H7 (cell line): Measurements from ENCODE around the gene MORF4L1. TPM values are rescaled to one million over a fixed set of nuclear protein-coding genes. Genes with fewer than 3 reads are reported as not detected.
"Not testable (repeated sequence)": the region's sequence is repeated elsewhere in the genome, so short reads cannot be mapped to it uniquely, and the experiment has no call there.

Experiments
- DNase-seq: peaks from one replicate; pipeline ENCODE4 v3.0.0; 2012
- H3K27me3 ChIP-seq: 2 replicates; pipeline ENCODE4 v1.6.0; 2011; ENCODE audit warnings: mild to moderate bottlenecking, low read length; ENCODE audit not compliant: control insufficient read depth, insufficient read depth
- H3K36me3 ChIP-seq: replicated peaks from 2 replicates; pipeline ENCODE4 v1.5.1; 2011; ENCODE audit warnings: low read length; ENCODE audit not compliant: control insufficient read depth, insufficient read depth
- H3K4me3 ChIP-seq: 2 replicates; pipeline ENCODE4 v1.5.1; 2011; ENCODE audit warnings: low read depth, mild to moderate bottlenecking, control low read depth, low read length, moderate library complexity; ENCODE audit not compliant: insufficient read depth
- total RNA-seq: library from RNA; depleted of rRNA; stranded (reverse); fragments of >200 nt; shearing (Covaris generic); gene quantifications from 2 replicates; pipeline ENCODE4 v1.2.3, GENCODE V29; 2014

The MORF4L1 gene
- total RNA-seq, 1 experiment from 2014 or later: 235 TPM

DNA sequence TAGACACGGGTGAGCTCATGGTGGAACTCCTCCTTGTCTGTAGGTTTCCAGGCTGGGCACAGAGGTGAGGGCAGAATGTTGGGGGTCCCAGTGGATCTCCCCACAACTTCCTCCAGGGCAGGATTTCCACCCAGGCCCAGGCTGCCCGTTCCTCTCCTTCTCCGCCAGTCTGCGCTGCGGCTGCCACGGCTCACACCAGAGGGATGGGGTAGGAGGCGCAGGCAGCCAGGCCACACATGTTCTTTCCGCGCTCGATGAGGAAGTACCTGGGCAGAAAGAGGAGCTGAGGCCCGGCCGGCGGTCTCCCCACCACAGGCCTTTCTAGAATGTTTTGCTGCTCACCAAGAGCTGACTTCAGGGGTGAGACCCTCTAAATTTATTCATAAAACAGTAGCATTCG lies 49.2 kb downstream of the MORF4L1 start:
- no peak overlapping the region for H3K4me3 ChIP-seq
- no peaks in the 10 kb centered on the region for H3K27me3 ChIP-seq
- no peak for DNase-seq
- H3K36me3 ChIP-seq: peaks cover 3% of the 10 kb centered on the region

DNA sequence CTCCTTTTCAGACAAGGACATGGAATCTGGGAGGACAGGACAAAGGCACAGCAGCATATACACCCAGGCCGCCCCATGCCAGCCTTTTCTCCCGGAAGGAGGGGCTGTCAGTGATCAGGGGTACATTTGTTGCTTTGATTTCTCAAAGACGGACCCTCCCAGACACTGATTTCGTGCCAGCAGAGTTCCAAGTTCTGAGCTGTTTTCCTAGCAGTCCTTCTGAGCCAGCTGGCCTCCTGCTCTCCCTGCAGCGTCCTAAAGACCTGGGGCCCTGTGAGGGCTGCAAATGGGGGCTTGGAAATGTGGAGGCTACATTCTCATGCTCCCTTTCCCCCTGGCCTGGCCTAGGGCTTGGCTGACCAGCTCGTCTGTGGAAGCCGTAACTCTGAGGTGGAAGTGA lies 49.8 kb downstream of the MORF4L1 start:
- no peak overlapping the region for H3K4me3 ChIP-seq
- peaks cover 5% of the 10 kb centered on the region for H3K36me3 ChIP-seq
- peak; percentile 33 for DNase-seq
- H3K27me3 ChIP-seq: no peaks in the 10 kb centered on the region

DNA sequence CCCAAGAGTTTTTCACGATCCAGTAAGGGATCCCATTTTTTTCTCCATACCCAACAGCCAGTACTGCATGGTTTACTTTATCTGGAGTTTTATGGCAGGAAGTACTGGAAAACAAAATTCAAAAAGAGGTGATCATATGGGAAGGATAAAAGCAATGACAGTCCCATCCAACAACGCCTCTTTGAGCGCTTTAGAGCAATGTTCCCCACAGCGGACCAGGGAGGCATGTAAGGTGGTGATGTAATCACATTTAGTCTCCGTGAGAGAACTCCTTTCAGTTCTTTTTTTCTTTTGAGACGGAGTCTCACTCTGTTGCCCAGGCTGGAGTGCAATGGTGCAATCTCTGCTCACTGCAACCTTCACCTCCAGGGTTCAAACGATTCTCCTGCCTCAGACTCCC lies 50.3 kb downstream of the MORF4L1 start:
- Histone ChIP-seq H3K27me3 (no peaks in the 10 kb centered on the region), H3K36me3 (peaks cover 5% of the 10 kb centered on the region), H3K4me3 (no peak overlapping the region)
- DNase-seq: peak; percentile 18

DNA sequence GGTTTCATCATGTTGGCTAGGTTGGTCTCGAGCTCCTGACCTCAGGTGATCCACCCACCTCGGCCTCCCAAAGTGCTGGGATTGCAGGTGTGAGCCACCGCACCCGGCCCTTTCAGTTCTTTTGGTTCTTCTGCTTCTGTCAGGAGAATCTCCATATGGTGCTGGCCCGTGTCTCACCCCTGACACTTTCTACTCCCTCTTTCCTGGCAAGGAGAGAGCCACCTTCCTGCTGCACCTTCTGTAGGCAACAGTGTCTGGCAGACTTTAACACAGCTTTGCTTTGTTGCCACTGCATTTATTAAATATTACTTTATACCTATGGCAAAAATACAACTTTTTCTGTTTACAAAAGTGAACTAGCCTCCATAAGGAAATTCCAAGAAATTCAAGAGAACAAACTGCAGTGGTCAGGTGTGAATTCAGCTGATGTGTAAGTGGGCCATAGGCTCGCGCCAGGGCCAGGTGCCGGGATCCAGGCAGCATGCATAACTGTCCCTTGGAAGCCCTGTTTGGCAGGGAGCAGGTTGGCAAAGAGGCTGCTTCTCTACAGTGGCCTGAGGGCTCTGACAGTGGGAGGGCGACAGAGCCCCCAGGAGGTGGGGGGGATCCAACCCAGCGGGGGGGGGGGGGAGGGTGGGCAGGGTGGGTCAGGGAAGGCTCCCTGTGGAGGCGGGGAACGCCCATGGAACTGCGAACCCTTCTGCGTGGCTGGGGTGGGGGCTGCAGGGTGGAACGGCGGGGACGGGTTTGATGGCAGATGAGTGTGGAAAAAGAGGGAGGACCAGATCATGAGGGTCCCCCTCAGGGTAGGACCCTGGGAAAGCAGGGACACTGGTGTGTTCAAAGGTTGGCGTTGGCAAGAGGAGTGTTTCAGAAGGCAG lies 51.0 kb downstream of the MORF4L1 start:
- Histone ChIP-seq H3K36me3 (peaks cover 4% of the 10 kb centered on the region), H3K27me3 (no peaks in the 10 kb centered on the region), H3K4me3 (no peak overlapping the region)
- peak; percentile 50 for DNase-seq

DNA sequence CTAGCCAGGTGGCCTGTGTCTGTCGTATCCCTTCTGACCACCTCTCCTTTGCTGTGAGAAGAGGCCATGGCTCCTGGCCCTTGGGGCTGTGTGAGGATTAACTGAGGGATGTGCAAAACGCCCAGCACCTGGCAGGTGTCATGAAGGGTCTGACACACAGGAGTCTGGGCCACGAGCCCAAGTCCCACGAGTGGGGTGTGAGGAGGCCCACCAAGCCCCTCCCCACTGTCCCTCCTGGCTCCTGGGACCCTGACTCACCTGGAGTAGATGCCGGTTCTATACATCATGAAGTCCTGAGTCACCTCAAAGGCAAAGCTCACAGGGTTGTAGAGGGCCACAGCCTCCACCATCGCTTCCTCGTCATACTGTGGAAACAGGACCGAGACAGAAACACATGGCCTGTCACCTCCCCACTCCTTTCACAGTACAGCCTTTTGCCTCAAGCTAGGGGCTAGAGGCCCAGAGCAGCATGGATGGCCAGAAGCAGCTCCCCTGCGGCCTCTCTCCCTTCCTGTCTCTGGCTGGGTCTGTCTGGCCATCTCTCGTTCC lies 52.5 kb downstream of the MORF4L1 start:
- peak; percentile 28 for DNase-seq
- H3K27me3 ChIP-seq: no peaks in the 10 kb centered on the region
- H3K4me3 ChIP-seq: no peak overlapping the region
- peaks cover 4% of the 10 kb centered on the region for H3K36me3 ChIP-seq

DNA sequence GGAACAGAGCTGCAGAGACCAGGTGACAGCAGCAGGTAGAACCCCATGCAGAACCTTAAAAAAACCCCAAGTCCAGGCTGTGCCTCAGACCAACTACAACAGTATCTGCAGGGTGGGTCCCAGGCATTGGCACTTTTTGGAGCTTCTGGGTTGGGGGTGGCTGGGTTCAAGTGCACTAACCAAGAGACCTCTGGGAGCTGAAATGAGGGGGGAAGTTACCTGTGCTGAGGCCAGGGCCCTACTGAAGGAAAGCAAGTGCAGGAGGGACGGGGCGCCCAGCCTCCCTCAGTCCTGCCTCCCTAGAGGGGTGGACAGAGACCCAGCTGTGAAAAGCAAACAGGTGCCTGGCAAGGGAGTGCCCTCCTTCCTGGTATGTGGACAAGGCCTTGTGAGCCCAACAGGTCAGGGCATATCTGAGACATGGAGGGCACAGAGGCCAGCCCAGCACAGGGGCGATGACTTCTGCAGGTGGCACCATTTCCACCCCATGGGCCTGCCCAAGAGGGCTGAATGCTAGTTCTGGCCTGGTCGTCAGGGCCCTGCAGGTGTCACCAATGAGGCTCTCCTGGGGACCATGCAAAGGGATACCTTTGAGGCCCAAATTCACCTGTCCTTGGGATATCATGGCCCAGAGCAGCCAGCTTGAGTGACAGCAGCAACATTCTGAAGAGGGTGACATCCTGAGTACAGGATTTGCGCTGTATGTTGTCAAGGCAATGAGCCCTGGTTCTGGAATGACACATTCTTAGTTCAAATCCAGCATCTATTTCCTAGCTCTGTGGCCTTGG lies 53.5 kb downstream of the MORF4L1 start:
- peak; percentile 54 for DNase-seq
- Histone ChIP-seq H3K27me3 (no peaks in the 10 kb centered on the region), H3K4me3 (no peak overlapping the region), H3K36me3 (peaks cover 4% of the 10 kb centered on the region)

- DNase-seq: peak; percentile 29
Observed at GRCh38 chr15:78927077-78927790, 54.5 kb downstream of the MORF4L1 start.

DNA sequence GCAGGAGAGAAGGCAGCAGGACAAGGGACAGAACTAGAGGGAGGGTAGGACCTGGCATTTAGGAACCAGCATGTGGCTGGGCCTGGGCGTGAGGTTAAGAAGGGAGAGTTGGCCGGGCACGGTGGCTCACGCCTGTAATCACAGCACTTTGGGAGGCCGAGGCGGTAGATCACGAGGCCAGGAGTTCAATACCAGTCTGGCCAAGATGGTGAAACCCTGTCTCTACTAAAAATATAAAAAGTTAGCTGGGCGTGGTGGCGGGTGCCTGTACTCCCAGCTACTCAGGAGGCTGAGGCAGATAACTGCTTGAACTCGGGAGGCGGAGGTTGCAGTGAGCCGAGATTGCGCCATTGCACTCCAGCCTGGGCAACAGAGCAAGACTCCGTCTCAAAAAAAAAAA lies 55.5 kb downstream of the MORF4L1 start:
- not testable (repeated sequence) for H3K27me3 ChIP-seq, H3K36me3 ChIP-seq, DNase-seq, H3K4me3 ChIP-seq

More at GRCh38 chr15:78927077-78927790, 54.5 kb downstream of the MORF4L1 start:
- no peak overlapping the region for H3K4me3 ChIP-seq
- peaks cover 2% of the 10 kb centered on the region for H3K36me3 ChIP-seq
- H3K27me3 ChIP-seq: no peaks in the 10 kb centered on the region

DNA sequence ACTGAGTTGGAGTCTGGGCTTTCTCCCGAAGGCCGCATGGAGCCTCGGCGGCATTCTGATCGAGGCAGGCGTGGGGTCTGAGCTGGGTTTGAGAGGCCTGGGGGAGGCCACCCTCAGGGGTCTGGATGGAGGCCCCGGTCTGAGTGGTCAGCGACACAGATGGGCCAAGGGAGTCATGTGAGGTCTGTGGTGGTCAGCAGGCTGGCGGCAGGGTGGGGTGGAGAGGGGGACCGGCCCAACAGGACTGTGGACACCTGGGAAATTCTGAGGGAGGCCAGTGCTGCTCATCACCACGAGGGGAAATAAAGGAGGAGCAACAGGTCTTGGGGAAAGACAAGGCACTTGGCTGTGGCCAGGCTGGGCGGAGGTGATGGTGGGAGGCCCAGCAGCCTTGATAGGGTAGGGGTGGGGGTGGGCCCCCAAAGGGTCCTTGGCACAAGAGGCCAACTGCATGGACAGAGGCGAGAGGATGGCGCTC lies 56.0 kb downstream of the MORF4L1 start:
- H3K36me3 ChIP-seq: peaks cover 2% of the 10 kb centered on the region
- DNase-seq: peak; percentile 57

DNA sequence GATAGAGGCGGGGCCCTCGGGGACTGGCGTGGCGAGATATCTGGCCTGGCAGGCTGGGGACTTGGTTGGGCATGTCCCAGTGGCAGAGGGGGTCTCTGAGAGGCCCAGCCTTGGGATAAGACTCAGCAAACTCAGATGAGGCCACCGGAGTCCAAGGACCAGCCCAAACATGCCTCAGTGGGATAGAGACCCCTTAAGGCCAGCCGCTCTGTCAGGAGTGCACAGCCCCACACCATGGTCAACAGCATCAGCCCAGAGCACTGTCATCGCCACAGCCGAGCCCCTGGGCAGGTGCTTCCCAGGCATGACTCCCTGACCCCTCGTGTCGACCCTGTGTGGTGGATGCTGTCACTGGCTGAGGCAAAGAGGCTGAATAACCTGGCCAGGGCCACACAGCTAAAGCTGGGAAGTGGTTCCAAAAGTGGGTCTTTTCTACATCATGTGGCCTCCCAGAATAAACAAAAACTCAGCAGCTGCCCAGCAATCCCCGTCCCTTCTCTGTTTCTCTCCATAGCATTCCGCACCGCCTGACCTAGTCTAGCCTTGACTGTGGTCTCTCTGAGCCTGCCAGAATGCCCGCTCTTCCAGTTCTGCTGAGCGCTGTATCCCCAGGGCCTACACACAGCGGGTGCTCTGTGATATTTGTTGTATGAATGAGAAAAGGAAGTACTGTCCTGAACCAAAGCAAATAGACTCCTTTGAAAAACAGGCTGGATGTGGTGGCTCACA lies 57.0 kb downstream of the MORF4L1 start:
- Histone ChIP-seq H3K36me3 (peaks cover 2% of the 10 kb centered on the region; the same call in 1 of the 2 replicates), H3K27me3 (no peaks in the 10 kb centered on the region), H3K4me3 (no peak overlapping the region)
- DNase-seq: peak; percentile 50

More for the DNA sequence above, 56.0 kb downstream of the MORF4L1 start:
- H3K4me3 ChIP-seq: no peak overlapping the region
- no peaks in the 10 kb centered on the region for H3K27me3 ChIP-seq

GRCh38 chr15:78930577-78931388 lies 58.1 kb downstream of the MORF4L1 start:
- Histone ChIP-seq H3K4me3 (no peak overlapping the region), H3K36me3 (peaks cover 2% of the 10 kb centered on the region; the same call in 1 of the 2 replicates), H3K27me3 (no peaks in the 10 kb centered on the region)
- DNase-seq: no peak

DNA sequence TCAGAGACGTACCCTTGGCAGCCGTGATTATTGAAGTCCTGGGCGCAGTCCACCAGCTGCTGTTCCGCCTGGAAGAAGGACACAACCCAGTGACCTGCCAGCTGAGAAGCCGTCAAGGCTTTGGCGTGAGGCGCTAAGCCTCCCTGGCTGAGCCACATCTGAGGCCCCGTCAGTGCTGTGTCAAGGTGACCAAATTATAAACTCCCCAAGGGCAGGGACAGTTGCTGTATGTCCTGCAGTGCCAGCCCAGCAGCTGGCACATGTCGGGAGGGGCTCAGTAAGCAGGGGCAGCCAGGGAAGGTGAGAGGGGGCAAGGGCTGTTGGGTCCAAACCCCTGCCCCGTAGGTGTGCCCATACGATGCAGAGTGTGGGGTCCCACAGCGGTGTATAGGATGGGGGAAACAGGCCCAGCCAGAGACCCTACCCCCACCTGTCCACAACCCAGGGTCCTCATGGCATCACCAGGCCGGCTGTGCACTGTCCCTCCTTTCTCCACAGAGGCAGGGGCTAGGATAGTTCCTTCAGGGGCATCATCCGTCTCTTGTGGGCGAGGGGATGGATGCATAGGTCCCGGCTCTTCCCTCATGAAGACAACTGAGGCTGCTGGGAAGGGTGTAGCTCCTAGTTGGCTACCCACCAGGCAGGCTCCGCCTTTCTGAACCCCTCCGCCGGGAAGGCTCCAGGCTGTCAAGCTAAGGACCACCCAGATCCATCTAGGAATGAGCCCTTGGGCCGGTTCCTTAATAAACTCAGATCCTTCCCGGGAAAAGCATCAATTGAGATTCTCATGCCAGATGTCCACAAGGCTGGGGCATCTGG lies 59.0 kb downstream of the MORF4L1 start:
- Histone ChIP-seq H3K4me3 (no peak overlapping the region), H3K36me3 (peaks cover 2% of the 10 kb centered on the region; the same call in 1 of the 2 replicates), H3K27me3 (no peaks in the 10 kb centered on the region)
- no peak for DNase-seq
